VCaP (cell line): ENCODE data around the gene GDF3.
"Not testable (repeated sequence)": the region's sequence is repeated elsewhere in the genome, so short reads cannot be mapped to it uniquely, and the experiment has no call there.

ENCODE experiments used
- H3K27ac ChIP-seq: fragments of 450-650 bp; 2 replicates; pipeline ENCODE4 v1.5.1; 2017
- TF ChIP-seq, protein P1 (sequence below): fragments of 450-650 bp; conservative IDR thresholded peaks from 2 replicates; pipeline ENCODE4 v1.5.1; 2017; ENCODE audit warnings: mild to moderate bottlenecking, moderate library complexity

GDF3 gene

DNA sequence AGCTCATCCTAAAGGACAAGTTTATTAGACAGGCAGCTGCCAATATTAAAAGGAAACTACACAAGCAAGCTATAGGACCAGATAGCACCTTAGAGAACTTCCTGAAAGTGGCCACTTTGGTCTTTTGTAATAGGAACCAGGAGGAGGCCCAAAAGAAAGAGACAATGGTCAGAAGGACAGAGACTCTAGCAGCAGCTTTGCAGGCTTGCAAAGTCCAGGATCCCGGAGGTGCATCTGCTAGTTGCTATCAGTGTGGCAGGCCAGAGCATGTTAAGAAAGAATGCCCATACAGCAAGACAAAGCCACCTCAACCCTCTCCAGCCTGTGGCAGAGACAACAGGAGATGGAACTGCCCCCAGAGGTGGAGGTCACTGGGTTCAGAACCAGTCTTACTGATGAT, 53.3 kb downstream of the GDF3 start:
- H3K27ac ChIP-seq = no peak overlapping the region
- TF ChIP-seq, protein P1, sequence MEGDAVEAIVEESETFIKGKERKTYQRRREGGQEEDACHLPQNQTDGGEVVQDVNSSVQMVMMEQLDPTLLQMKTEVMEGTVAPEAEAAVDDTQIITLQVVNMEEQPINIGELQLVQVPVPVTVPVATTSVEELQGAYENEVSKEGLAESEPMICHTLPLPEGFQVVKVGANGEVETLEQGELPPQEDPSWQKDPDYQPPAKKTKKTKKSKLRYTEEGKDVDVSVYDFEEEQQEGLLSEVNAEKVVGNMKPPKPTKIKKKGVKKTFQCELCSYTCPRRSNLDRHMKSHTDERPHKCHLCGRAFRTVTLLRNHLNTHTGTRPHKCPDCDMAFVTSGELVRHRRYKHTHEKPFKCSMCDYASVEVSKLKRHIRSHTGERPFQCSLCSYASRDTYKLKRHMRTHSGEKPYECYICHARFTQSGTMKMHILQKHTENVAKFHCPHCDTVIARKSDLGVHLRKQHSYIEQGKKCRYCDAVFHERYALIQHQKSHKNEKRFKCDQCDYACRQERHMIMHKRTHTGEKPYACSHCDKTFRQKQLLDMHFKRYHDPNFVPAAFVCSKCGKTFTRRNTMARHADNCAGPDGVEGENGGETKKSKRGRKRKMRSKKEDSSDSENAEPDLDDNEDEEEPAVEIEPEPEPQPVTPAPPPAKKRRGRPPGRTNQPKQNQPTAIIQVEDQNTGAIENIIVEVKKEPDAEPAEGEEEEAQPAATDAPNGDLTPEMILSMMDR = no peak

DNA sequence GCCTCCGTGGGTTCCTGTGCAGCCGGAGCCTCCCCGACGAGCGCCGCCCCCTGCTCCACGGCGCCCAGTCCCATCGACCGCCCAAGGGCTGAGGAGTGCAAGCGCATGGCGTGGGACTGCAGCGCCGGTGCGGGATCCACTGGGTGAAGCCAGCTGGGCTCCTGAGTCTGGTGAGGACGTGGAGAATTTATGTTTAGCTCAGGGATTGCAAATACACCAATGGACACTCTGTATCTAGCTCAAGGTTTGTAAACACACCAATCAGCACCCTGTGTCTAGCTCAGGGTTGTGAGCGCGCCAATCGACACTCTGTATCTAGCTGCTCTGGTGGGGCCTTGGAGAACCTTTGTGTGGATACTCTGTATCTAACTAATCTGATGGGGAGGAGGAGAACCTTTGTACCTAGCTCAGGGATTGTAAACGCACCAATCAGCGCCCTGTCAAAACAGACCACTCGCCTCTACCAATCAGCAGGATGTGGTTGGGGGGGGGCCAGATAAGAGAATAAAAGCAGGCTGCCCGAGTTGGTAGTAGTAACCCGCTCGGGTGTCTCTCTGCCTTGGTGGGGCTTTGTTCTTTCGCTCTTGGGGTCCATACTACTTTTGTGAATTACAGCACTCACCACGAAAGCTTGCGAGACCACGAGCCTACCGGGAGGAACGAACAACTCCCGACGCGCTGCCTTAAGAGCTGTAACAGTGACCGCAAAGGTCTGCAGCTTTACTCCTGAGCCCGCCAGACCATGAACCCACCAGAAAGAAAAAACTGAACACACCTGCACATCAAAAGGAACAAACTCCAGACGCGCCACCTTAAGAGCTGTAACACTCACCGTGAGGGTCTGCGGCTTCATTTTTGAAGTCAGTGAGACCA, 55.2 kb downstream of the GDF3 start:
- not testable (repeated sequence) for H3K27ac ChIP-seq
